GM12878 (cell line): ENCODE data around the gene ANKRD33B.

Experiments
- BCL3 ChIP-seq: IDR thresholded peaks from 2 replicates; pipeline ENCODE4 v1.6.1; 2011; ENCODE audit warnings: borderline replicate concordance, low read depth, mild to moderate bottlenecking, moderate library complexity, low read length; ENCODE audit not compliant: insufficient read depth, poor library complexity, severe bottlenecking
- CBFB ChIP-seq: IDR thresholded peaks from 2 replicates; pipeline ENCODE4 v1.6.1; 2016; ENCODE audit warnings: antibody characterized with exemption, low read depth
- CTCF ChIP-seq, 3 experiments: IDR thresholded peaks in 2 of 3; conservative IDR thresholded peaks in 1 of 3; 2 replicates each; pipeline ENCODE4 v1.5.1; 2011; ENCODE audit warnings: low read depth in 3 of 3, low read length in 3 of 3, mild to moderate bottlenecking in 3 of 3, control low read depth in 2 of 3, moderate library complexity in 2 of 3, inconsistent platforms in 1 of 3, mixed read lengths in 1 of 3; ENCODE audit not compliant: control insufficient read depth in 2 of 3, insufficient read depth in 1 of 3; ENCODE audit errors: extremely low read depth in 1 of 3
- EED ChIP-seq: sonication (generic); IDR thresholded peaks from 2 replicates; pipeline ENCODE4 v1.6.1; 2016; ENCODE audit warnings: antibody characterized with exemption, low read depth
- GABPA ChIP-seq: IDR thresholded peaks from 2 replicates; pipeline ENCODE4 v1.6.1; 2014; ENCODE audit warnings: antibody characterized with exemption, low read depth, mild to moderate bottlenecking, inconsistent platforms
- HCFC1 ChIP-seq: fragments of 150-350 bp; IDR thresholded peaks from 2 replicates; pipeline ENCODE4 v1.6.1; 2014; ENCODE audit warnings: low read length
- MTA3 ChIP-seq: IDR thresholded peaks from 2 replicates; pipeline ENCODE4 v1.6.1; 2012; ENCODE audit warnings: low read length, inconsistent platforms, borderline replicate concordance
- POLR2A ChIP-seq: IDR thresholded peaks from 2 replicates; pipeline ENCODE4 v1.6.1; 2011; ENCODE audit warnings: low read depth, mild to moderate bottlenecking, low read length

GRCh38 chr5:10637944-10638343, 74.1 kb downstream of the ANKRD33B start:
- no peak for TF ChIP-seq BCL3
- TF ChIP-seq EED: no peak
- TF ChIP-seq CTCF (IDR thresholded peaks at IDR 0.05 in 2 of 3, conservative IDR thresholded peaks at IDR 0.05 in 1 of 3; ENCODE audit: control insufficient read depth in 2 of 3, extremely low read depth in 1 of 3, insufficient read depth in 1 of 3, low read depth in 3 of 3, low read length in 3 of 3): no peak
- TF ChIP-seq HCFC1: no peak
- TF ChIP-seq CBFB: no peak
- no peak for TF ChIP-seq GABPA
- TF ChIP-seq MTA3: no peak
- TF ChIP-seq POLR2A: no peak
